Activated naive CD4-positive, alpha-beta T cell treated with anti-CD3 and anti-CD28 coated beads, Interleukin-2, amount 50 U/mL, for 72 hours (primary cell): ENCODE data around the gene FKBP11. TPM values are rescaled to one million over a fixed set of nuclear protein-coding genes. Genes with fewer than 3 reads are reported as not detected.
"Not testable (repeated sequence)": the region's sequence is repeated elsewhere in the genome, so short reads cannot be mapped to it uniquely, and the experiment has no call there.

Experiments
- ATAC-seq, 2 donors: fragments of 150-1000 bp; cut with Tn5 transposase; 2 replicates each; pipeline ENCODE4 v1.10.0; 2021; ENCODE audit warnings: mild to moderate bottlenecking in 2 of 2, moderate library complexity in 2 of 2
- DNase-seq, 2 donors: peaks; one replicate each; pipeline ENCODE4 v3.0.0; 2021 to 2022; ENCODE audit warnings: low spot score in 2 of 2
- H3K27ac Mint-ChIP-seq, 2 donors: one replicate each; pipeline ENCODE4 v1.8.0; 2022; ENCODE audit warnings: mild to moderate bottlenecking in 2 of 2, mixed read lengths in 2 of 2
- H3K36me3 Mint-ChIP-seq, 2 donors: one replicate each; pipeline ENCODE4 v1.8.0; 2022; ENCODE audit warnings: mixed read lengths in 2 of 2
- H3K9me3 Mint-ChIP-seq, 2 donors: one replicate each; pipeline ENCODE4 v1.8.0; 2022; ENCODE audit warnings: mixed read lengths in 2 of 2
- total RNA-seq, 2 donors: library from RNA; stranded (reverse); gene quantifications; one replicate each; pipeline ENCODE4 v1.2.3, GENCODE V29; 2022

Gene FKBP11
- total RNA-seq, 2 donors from 2014 or later, result 31.6 to 68.6 TPM

DNA sequence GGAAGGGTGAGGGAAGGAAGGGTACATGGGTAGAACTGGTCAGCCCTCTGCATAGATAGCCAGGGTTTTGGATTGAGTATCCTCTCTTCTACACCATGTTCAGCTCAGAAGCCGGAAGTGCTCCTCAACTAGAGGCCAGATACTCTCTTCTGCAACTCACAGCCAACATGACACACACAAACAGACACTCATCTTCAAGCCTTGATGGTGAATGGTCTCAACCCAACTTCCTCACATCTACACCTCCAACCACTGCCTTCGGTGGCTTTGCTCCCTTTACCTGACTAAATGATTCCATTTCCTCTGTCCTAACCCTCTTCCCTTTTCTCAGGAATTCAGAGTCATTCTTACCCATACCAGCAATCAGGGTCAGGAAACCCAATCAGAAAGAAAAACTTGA, 7.6 kb upstream of the FKBP11 start:
- peak overlapping the region in 1 of 2 donors; percentile 41 for H3K27ac Mint-ChIP-seq
- ATAC-seq, result peak in 1 of 2 donors; percentile 71

DNA sequence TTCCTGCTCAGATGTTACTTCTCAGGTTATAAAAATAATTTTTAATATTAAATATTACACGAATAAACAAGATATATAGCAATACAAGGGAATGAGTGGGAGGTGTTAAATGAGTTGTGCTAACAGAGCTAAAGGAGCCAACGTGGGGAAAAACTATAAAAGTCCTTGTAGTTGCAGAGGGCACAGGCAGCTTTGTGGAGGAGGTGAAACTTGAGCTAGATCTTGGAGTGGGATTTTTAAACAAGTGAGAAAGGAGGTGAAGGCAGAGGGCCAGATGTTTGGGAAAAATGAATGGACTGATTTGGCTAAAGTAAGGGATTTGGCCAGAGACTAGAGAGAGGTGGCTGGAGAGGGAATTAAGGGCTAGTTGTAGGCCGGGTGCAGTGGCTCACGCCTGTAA, 5.2 kb upstream of the FKBP11 start:
- H3K27ac Mint-ChIP-seq, result no peak overlapping the region
- ATAC-seq (no peak), DNase-seq (no peak)
- H3K36me3 Mint-ChIP-seq, result no peaks in the 10 kb centered on the region
- no peaks in the 10 kb centered on the region for H3K9me3 Mint-ChIP-seq

More for the DNA sequence above, 7.6 kb upstream of the FKBP11 start:
- H3K9me3 Mint-ChIP-seq, result no peaks in the 10 kb centered on the region
- peaks cover 0 to 4% of the 10 kb centered on the region in 2 donors for H3K36me3 Mint-ChIP-seq
- DNase-seq, result no peak

DNA sequence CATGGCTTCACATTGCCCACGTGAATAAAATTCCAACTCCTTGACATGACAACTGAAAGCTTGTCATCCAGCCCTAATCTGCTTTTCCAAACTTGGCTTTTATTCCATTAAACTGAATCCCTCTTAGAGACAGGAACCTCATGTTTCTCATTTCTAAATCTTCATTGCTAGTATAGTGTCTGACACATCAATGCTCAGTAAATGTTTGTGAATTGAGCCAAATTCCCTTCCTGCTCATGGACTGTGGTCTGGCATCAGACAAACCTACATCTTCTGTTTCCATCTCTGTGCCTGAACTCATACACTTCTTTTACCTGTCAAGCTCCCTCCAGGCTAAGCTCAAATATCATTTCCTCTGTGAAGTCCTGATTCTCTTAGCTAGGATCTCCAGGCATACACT, 4.3 kb upstream of the FKBP11 start:
- no peak overlapping the region for H3K27ac Mint-ChIP-seq
- no peak for ATAC-seq
- DNase-seq, result no peak
- no peaks in the 10 kb centered on the region for H3K9me3 Mint-ChIP-seq
- no peaks in the 10 kb centered on the region for H3K36me3 Mint-ChIP-seq

DNA sequence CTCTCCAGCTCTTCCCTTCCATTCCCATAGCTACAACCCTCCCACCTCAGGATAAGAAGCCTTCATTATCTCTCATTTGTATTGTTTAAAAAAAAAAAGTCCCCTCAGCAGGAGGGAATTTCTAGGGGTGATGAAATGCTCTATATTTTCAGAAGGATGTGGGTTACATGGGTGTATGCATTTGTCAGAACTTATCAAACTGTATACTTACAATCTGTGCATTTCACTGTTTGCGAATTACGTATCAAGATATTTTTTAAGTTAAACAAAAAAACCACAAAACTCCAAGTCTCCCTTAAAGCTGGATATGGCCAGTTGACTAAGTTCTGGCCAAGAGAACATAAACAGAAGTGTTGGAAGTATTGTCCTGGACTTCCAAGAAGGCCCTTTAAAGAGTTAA, 2.0 kb upstream of the FKBP11 start:
- H3K36me3 Mint-ChIP-seq, result peaks cover 11 to 20% of the 10 kb centered on the region in 2 donors
- peaks cover 0 to 4% of the 10 kb centered on the region in 2 donors for H3K9me3 Mint-ChIP-seq
- no peak for ATAC-seq
- peak overlapping the region in 1 of 2 donors; percentile 6 for H3K27ac Mint-ChIP-seq
- DNase-seq, result no peak

DNA sequence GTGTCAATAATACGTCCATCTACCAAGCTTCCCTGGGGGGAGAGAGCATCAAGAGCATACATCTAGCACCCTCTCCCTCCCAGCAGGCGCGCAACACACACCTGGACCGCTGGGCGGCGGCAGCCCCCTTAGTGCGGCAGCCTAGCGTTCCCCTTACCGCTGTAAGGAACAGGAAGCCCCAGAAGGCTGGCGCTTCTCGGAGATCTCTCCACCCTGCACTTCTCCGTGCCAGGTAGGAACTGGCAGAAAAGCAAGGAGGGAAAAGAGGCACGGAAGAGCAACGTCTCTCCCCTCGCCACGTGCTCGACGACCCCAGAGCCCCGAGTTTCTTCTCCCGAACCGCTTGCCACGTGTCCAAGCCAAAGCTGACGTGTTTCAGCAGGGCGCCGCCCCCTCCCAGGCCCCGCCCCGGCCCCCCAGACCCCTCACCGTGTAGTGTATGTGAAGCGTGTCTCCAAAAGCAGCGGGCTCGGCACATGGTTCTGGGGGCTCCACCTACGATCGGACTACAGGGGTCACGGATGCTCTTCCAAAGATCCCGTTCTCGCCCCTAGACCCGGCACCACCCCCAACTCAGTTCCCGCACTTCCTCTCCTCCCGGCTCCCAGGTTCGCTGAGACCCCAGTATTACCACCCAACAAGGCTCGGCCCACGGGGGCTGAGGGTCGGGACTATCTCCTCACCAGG, 532 bp downstream of the FKBP11 start:
- DNase-seq, result peak; percentile 64 to 71
- Mint-ChIP-seq H3K9me3 (peaks cover 0 to 4% of the 10 kb centered on the region in 2 donors), H3K36me3 (peaks cover 13 to 36% of the 10 kb centered on the region in 2 donors), H3K27ac (peak overlapping the region; percentile 92 to 93)
- ATAC-seq, result peak; percentile 75 to 80

DNA sequence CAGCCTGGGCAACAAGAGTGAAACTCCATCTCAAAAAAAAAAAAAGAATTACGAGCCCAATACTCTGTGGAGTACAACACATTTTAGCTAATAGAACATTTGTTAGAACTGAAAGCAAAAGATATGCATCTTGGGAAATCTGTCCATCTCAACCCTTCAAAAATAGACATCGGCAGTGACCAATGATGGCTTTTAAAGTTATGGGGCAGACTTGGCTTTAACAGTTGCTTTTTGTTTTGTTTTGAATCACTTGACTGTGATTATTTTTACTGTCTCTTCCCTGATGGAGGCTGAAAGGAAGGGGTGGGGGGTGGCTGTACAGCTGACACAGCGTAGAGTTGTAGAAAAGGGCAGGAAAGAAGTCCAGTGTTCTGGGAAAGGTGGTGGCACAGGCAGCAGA, 2.2 kb downstream of the FKBP11 start:
- DNase-seq (no peak), ATAC-seq (no peak)
- H3K27ac Mint-ChIP-seq, result peak overlapping the region in 1 of 2 donors; percentile 93
- H3K9me3 Mint-ChIP-seq, result peaks cover 0 to 4% of the 10 kb centered on the region in 2 donors
- H3K36me3 Mint-ChIP-seq, result peaks cover 13 to 38% of the 10 kb centered on the region in 2 donors

DNA sequence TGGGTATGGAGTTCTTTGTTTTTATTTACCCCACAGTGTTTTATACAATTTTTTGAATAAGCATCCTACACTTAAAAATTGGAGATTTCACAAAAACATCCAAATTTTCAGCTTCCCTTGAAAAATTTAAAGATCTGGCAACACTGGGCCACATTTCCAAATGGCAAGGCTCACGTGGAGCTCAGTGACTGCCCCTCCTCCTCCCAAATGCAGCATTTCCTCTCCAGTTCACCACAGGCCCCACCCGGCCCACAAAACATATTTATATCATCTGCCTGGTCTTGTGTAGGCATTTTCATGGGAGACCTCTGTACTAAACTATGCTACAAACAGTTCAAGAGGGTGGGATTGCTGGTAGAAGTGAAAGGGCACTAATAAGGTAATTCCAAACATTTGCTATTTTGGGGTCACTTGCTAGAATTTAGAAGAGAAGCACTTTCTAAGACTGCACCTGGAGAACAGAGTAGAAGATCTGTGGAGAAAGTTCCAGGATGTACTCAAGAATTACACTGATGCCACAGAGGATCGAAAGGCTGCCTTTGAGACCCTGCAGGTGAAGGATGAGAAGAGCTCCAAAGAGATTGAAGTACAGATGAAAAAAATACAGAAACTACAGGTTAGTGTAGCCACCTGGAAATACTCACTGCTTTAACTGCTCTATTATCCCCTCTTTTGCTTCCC, 7.3 kb downstream of the FKBP11 start:
- H3K27ac Mint-ChIP-seq, result peak overlapping the region; percentile 79 to 93
- H3K36me3 Mint-ChIP-seq, result peaks cover 9 to 29% of the 10 kb centered on the region in 2 donors
- peaks cover 0 to 4% of the 10 kb centered on the region in 2 donors for H3K9me3 Mint-ChIP-seq
- DNase-seq, result no peak
- ATAC-seq, result peak in 1 of 2 donors; percentile 39

DNA sequence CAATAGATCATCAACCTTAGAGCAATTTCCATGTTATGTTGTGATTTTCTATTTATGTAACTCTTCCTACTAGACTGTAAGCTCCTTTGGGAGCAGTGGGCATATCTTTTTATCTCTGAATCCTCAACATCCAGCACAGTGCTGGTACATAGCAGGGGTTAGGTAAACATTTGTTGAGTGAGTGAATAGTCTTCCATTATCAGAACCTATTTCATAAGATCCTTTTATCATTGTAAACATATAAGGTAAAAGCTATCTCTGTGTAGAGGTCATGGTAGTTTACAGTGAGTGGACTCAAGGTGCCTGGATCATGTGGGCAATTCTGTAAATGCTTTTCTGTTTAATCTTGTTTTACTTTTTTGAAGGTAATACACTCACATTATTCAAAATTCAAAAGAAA, 15.1 kb downstream of the FKBP11 start:
- ATAC-seq (no peak), DNase-seq (no peak)
- H3K9me3 Mint-ChIP-seq, result no peaks in the 10 kb centered on the region
- no peak overlapping the region for H3K27ac Mint-ChIP-seq
- no peaks in the 10 kb centered on the region for H3K36me3 Mint-ChIP-seq

DNA sequence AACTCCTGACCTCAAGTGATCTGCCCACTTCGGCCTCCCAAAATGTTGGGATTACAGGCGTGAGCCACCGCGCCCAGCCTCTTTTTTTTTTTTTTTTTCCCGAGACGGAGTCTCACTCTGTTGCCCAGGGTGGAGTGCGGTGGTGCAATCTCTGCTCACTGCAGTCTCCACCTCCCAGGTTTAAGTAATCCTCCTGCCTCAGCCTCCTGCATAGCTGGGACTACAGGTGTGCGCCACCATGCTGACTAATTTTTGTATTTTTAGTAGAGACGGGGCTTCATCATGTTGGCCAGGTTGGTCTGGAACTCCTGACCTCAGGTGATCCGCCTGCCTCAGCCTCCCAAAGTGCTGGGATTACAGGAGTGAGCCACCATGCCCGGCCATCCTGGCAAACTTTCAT, 15.6 kb downstream of the FKBP11 start:
- not testable (repeated sequence) for H3K9me3 Mint-ChIP-seq, H3K27ac Mint-ChIP-seq, ATAC-seq, H3K36me3 Mint-ChIP-seq, DNase-seq

DNA sequence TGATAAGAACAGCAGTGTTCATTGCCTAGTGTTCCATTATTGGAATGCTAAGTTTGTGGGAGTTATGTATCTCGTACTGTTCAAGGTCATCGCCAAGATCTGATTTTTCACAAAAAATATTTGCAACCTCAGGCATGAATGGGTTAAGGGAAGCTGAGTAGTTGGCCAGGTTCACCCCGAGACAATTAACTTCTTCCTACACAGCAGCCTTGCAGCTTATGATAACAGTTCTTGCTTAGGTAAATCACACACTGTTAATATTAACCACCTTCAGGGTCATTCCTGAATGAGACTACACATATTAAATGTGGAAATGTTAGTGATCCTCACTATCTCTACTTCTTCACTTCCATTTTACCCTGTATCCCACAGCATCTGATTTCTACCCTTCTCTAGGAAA, 18.0 kb downstream of the FKBP11 start:
- no peak overlapping the region for H3K27ac Mint-ChIP-seq
- no peaks in the 10 kb centered on the region for H3K36me3 Mint-ChIP-seq
- ATAC-seq (no peak), DNase-seq (no peak)
- H3K9me3 Mint-ChIP-seq, result no peaks in the 10 kb centered on the region

DNA sequence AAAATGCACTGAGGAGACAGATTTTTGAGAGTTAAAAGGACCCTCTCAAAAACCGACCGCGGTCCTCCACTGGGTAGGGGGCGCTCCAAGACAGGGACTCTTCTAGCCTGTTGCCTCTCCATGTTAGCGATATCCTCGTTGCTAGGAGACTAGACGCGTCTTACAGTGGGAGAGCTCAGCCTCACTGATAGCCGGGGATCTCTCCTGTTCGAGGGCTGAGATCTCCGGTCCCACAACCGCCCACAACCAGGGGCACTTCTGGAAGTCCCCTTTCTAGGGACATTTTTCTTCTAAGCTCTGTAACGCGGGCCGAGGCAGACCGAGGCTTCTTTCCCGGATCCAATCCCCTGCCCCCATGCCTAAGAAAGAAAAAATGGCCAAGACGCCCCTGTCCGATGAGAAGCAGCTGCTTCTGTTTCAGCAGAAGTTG, 21.3 kb downstream of the FKBP11 start:
- Mint-ChIP-seq H3K9me3 (no peaks in the 10 kb centered on the region), H3K27ac (no peak overlapping the region), H3K36me3 (no peaks in the 10 kb centered on the region)
- ATAC-seq, result peak; percentile 90 to 96
- DNase-seq, result peak; percentile 58 to 87

DNA sequence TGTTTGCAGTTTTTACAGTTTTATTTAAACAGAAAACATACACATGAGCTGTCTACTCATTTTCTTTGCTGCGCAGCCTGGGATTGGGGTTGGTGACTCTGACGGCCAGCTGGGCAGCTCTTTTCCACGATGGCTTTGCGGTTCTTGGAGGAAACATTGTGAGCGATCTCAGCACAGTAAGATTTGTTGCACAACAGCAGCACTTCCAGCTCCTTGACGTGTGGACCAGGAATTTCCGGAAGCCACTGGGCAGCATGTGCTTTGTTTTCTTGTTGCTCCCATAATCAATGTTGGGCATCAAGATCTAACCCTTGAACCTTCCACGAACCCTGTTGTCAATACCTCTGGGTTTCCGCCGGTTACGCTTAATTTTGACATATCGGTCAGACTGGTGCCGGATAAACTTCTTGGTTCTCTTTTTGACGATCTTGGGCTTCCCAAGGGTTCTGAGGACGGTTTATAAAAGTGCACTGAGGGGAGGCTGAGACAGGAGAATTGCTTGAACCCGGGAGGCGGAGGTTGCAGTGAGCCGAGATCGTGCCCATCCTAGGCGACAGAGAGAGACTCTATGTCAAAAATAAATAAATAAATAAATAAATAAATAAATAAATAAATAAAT, 21.8 kb downstream of the FKBP11 start:
- ATAC-seq, result no peak
- no peaks in the 10 kb centered on the region for H3K36me3 Mint-ChIP-seq
- H3K27ac Mint-ChIP-seq, result no peak overlapping the region
- H3K9me3 Mint-ChIP-seq, result no peaks in the 10 kb centered on the region
- DNase-seq, result no peak

DNA sequence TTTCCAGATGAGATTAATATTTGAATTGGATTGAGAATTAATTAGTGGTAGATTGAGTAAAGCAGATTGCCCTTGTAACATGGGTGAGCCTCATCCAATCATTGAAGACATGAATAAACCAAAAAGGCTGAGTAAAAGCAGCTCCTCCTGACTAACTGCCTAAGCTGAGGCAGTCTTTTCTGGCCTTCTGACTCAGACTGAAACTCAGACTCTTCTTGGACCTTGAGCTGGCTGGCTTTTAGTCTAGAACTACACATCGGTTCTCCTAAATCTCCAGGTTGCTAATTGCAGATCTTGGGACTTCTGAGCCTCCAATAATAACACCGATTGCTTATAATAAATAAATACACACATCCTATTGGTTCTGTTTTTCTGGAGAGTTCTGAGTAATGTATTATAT, 24.0 kb downstream of the FKBP11 start:
- H3K27ac Mint-ChIP-seq, result no peak overlapping the region
- H3K9me3 Mint-ChIP-seq, result no peaks in the 10 kb centered on the region
- H3K36me3 Mint-ChIP-seq, result no peaks in the 10 kb centered on the region
- DNase-seq, result peak in 1 of 2 donors; percentile 21
- ATAC-seq, result peak; percentile 73 to 83

DNA sequence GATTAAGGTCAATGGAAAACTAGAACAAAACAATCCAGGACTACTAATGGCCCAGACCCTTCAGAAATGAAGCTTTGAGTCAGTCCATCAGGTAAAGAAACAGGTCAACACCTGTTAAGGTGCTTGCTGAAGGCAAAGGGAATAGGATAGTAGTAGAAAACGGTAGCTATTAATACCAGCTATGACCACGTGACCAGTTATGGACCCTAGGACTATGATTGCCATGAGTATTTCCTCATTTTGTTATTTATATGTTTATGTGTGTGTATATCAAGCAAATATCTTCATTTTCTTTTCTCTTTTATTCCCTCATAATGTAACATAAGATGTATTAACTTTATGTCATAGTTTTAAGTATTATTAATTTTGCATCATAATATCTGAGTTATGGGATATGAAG, 25.6 kb downstream of the FKBP11 start:
- Mint-ChIP-seq H3K9me3 (no peaks in the 10 kb centered on the region), H3K27ac (no peak overlapping the region), H3K36me3 (no peaks in the 10 kb centered on the region)
- no peak for DNase-seq
- ATAC-seq, result no peak

DNA sequence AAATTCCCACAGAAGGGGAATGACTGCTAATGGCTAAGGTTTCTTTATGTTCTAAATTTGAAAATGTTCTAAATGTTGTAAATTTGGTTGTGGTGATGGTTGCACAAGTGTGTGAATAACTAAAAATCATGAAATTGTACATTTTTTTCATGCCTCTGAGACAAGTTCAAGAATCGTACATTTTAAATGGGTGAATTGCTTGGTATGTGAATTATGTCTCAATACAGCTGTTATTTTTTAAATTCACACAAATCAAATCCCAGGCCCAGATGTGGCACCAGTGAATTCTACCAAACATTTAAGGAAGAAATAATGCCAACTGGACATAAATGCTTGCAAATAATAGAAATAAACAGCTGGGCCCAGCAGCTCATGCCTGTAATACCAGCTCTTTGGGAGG, 31.0 kb downstream of the FKBP11 start:
- no peak overlapping the region for H3K27ac Mint-ChIP-seq
- ATAC-seq, result no peak
- no peak for DNase-seq
- no peaks in the 10 kb centered on the region for H3K9me3 Mint-ChIP-seq
- no peaks in the 10 kb centered on the region for H3K36me3 Mint-ChIP-seq

DNA sequence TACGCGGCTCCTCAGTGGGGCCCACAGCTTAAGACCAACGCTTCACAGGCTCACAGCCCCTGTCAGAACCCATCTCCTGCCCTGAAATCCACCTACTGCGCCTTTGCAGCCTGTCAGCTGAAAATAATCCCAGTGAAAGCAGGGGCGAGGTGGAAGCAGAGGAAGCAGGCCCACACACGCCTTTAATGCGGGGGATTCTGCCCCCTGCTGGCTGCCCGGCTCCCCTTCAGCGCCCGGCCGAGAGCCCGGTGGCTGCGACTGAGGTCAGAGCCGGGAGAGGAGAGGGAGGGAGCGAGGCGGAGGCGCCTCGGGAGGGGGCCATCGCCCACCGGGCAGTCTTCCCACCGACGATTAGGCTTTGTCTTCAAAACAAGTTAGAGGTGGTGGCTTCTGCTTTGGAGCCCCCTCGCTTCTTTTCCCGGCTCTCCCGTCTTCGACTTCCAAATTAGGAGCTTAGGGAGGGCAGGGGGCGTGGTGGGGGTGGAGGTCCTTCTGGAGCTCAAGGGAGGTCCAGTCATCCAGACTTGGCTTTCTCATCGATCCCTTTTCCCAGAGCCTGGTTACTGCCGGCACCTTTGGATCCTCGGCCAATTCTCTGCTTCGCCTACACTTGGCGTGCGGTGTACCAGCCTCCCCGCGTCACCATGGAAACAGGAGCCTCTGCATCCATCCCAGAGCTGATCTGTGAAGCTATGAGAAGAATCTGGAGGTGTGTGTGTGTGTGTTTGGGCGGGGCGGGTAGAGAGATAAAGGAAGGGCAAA, 34.5 kb downstream of the FKBP11 start:
- Mint-ChIP-seq H3K9me3 (no peaks in the 10 kb centered on the region), H3K27ac (no peak overlapping the region), H3K36me3 (no peaks in the 10 kb centered on the region)
- DNase-seq (peak; percentile 73 to 87), ATAC-seq (peak; percentile 99)

DNA sequence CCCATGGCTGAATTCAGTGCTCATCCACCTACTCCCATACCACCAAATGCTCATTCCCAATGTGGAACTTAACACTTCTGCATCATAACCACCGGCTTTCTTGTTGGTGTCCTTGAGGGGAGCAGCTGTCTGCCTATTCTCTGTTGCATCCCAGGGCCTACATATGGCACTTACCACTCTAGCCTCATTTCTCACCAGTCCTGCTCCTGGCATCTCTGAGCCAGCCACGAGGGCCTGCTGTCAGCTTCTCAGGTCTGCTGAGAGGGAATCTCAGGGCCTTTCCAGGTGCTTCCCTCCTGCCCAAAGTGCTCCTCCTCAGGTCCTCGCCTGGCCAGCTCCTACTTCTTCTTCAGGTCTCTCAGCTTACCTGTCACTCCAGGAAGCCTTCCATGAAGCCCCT, 35.6 kb downstream of the FKBP11 start:
- no peaks in the 10 kb centered on the region for H3K36me3 Mint-ChIP-seq
- H3K27ac Mint-ChIP-seq, result no peak overlapping the region
- no peaks in the 10 kb centered on the region for H3K9me3 Mint-ChIP-seq
- ATAC-seq, result no peak
- no peak for DNase-seq
